ENCODE results near the gene KRT15.

DNA sequence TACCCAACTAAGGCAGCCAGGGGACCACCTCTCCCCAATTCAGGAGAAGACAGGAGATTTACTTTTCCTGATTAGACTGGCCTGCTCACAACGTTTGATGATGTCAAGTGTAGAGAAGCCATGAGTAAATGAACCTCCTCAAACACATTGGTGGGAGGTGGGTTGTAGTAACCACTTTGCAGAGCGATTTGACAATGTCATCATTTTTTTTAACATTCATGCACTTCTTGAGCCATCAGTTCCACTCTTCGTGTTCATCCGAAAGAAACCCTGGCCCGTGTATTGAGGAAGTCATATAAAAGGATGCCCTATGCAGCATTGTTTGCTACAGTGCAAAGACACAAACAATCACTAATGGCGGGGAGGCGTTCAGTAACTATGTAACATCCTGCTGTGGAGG, 14.9 kb upstream of the KRT15 start:
- no peak for TF ChIP-seq POLR2A (IDR thresholded peaks at IDR 0.05)
- TF ChIP-seq, protein P1, sequence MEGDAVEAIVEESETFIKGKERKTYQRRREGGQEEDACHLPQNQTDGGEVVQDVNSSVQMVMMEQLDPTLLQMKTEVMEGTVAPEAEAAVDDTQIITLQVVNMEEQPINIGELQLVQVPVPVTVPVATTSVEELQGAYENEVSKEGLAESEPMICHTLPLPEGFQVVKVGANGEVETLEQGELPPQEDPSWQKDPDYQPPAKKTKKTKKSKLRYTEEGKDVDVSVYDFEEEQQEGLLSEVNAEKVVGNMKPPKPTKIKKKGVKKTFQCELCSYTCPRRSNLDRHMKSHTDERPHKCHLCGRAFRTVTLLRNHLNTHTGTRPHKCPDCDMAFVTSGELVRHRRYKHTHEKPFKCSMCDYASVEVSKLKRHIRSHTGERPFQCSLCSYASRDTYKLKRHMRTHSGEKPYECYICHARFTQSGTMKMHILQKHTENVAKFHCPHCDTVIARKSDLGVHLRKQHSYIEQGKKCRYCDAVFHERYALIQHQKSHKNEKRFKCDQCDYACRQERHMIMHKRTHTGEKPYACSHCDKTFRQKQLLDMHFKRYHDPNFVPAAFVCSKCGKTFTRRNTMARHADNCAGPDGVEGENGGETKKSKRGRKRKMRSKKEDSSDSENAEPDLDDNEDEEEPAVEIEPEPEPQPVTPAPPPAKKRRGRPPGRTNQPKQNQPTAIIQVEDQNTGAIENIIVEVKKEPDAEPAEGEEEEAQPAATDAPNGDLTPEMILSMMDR (IDR thresholded peaks at IDR 0.05), result no peak

All from lower leg skin (tissue), 3 donors.